ENCODE data around the gene PLCB4.

- TF ChIP-seq CTCF (IDR thresholded peaks at IDR 0.05): no peak
- TF ChIP-seq POLR2A (IDR thresholded peaks at IDR 0.05): no peak
These were observed 91.9 kb downstream of the PLCB4 start for GRCh38 chr20:9160757-9161156.
